Panc1 (cell line): Measurements from ENCODE around the gene POC5. TPM values are rescaled to one million over a fixed set of nuclear protein-coding genes. Genes with fewer than 3 reads are reported as not detected.

Source experiments
- ATAC-seq: fragments of 200-7000 bp; cut with Tn5 transposase; 2 replicates; pipeline ENCODE4 v1.9.1; 2020; ENCODE audit warnings: mild to moderate bottlenecking, moderate library complexity
- BruUV-seq: library from RNA; stranded (reverse); fragments of 400-500 nt; replicated peaks from 2 replicates; lab custom pipeline; 2021; lab: Mats Ljungman, UMichigan
- CTCF ChIA-PET: fragments of 300-600 bp; sonication (Branson Sonifier 250); formaldehyde crosslinking; loops from one replicate; lab custom pipeline; 2022; ENCODE audit warnings: antibody characterized with exemption; lab: Charles Lee
- POLR2A ChIA-PET: fragments of 300-600 bp; sonication (Branson Sonifier 250); formaldehyde crosslinking; loops from one replicate; lab custom pipeline; 2022; ENCODE audit warnings: antibody characterized with exemption; lab: Charles Lee
- DNase-seq: peaks from one replicate; pipeline ENCODE4 v3.0.0-alpha.2; 2010; ENCODE audit warnings: low read depth, low spot score
- H3K27ac ChIP-seq: 2 replicates; pipeline ENCODE4 v1.5.1; 2011; ENCODE audit warnings: mild to moderate bottlenecking, low read length, inconsistent platforms
- H3K27me3 ChIP-seq: fragments of 200-500 bp; sonication (Bioruptor generic); 2 replicates; pipeline ENCODE4 v1.6.0; 2014; ENCODE audit warnings: low read length, inconsistent platforms; ENCODE audit not compliant: control insufficient read depth, insufficient read depth
- H3K36me3 ChIP-seq: fragments of 200-500 bp; sonication (Bioruptor generic); 2 replicates; pipeline ENCODE4 v1.5.1; 2014; ENCODE audit warnings: inconsistent platforms, mild to moderate bottlenecking, low read length, moderate library complexity; ENCODE audit not compliant: control insufficient read depth, insufficient read depth
- H3K4me1 ChIP-seq: 2 replicates; pipeline ENCODE4 v1.5.1; 2011; ENCODE audit warnings: inconsistent platforms, mild to moderate bottlenecking, low read length, moderate library complexity; ENCODE audit not compliant: control insufficient read depth, insufficient read depth
- H3K4me3 ChIP-seq, 2 experiments: 2 replicates each; pipeline ENCODE4 v1.5.1; 2011 to 2012; ENCODE audit warnings: low read depth in 2 of 2, low read length in 2 of 2, mild to moderate bottlenecking in 2 of 2, inconsistent platforms in 1 of 2, moderate library complexity in 1 of 2
- H3K9me3 ChIP-seq: fragments of 200-500 bp; sonication (Bioruptor generic); 2 replicates; pipeline ENCODE4 v1.5.1; 2014; ENCODE audit warnings: low read depth, mild to moderate bottlenecking, inconsistent platforms, low read length, moderate library complexity; ENCODE audit not compliant: control insufficient read depth, insufficient read depth
- POLR2AphosphoS5 ChIP-seq: IDR thresholded peaks from 2 replicates; pipeline ENCODE4 v1.6.1; 2012; ENCODE audit warnings: mild to moderate bottlenecking, low read depth, low read length, moderate library complexity
- SIN3A ChIP-seq: IDR thresholded peaks from 2 replicates; pipeline ENCODE4 v1.6.1; 2012; ENCODE audit warnings: low read depth, mild to moderate bottlenecking, low read length, moderate library complexity, borderline replicate concordance; ENCODE audit not compliant: insufficient read depth
- TCF7L2 ChIP-seq: IDR thresholded peaks from 2 replicates; pipeline ENCODE4 v1.6.1; 2011; ENCODE audit warnings: mild to moderate bottlenecking, low read depth, low read length, inconsistent platforms
- in situ Hi-C: cut with HindIII; loops from 2 replicates; pipeline ENCODE4 v1.10.0; 2016; ENCODE audit warnings: low sequenced_read_pairs, low pct_unique_long_range_greater_than_20kb
- intact Hi-C: fragments of 100-400 bp; cut with micrococcal nuclease; formaldehyde crosslinking; loops from one replicate; pipeline ENCODE4 v1.10.0; 2022; ENCODE audit not compliant: unreplicated experiment
- total RNA-seq: library from RNA; stranded (reverse); gene quantifications from one replicate; pipeline ENCODE4 v1.2.1, GENCODE V29; 2021; ENCODE audit not compliant: unreplicated experiment
- TF ChIP-seq, protein P1 (sequence below): fragments of 450-650 bp; IDR thresholded peaks from 2 replicates; pipeline ENCODE4 v1.5.1; 2017; ENCODE audit warnings: mild to moderate bottlenecking
- TF ChIP-seq, protein P2 (sequence below), 2 experiments: IDR thresholded peaks; 2 replicates each; pipeline ENCODE4 v1.6.1; 2011 to 2012; ENCODE audit warnings: low read depth in 2 of 2, control low read depth in 1 of 2, low read length in 1 of 2, mild to moderate bottlenecking in 1 of 2, moderate library complexity in 1 of 2; ENCODE audit not compliant: insufficient read depth in 1 of 2

The POC5 gene
- total RNA-seq, 1 experiment from 2014 or later: 19.7 TPM

- BruUV-seq: no TSS peak
- intact Hi-C loops: no loop called here
- ATAC-seq: no peak; the same call in 1 of the 2 replicates
Measured at GRCh38 chr5:75753182-75753581, 35.9 kb upstream of the POC5 start.

DNA sequence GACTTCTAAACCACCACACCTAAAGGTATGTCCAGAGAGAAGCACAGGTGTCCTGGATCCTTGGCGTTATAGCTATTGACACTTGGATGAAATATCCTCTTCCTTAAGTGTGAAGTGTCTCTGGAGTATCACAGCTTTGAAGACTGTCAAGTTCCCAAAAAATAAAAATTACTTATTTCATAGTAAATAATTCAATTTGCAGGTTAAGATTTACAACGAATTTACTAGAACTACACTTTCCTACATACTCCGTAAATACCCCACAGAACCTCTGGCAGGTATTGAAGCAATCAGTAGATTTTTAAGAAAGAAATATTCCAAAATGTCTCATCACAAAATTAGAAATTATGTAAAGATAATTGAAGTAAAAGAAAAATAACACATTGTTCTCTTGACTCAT is 27.1 kb upstream of the POC5 start:
- H3K4me1 ChIP-seq: no peaks in the 10 kb centered on the region
- peaks cover 10% of the 10 kb centered on the region; the same call in 1 of the 2 replicates for H3K27me3 ChIP-seq
- intact Hi-C loops: no loop called here
- CTCF ChIA-PET: no interaction called here
- H3K27ac ChIP-seq: no peak overlapping the region
- POLR2A ChIA-PET: no interaction called here
- DNase-seq (no peak), ATAC-seq (no peak)
- no peak overlapping the region for H3K4me3 ChIP-seq
- in situ Hi-C loops: no loop called here
- TF ChIP-seq SIN3A (no peak), TCF7L2 (no peak), POLR2AphosphoS5 (no peak)
- TF ChIP-seq, protein P1, sequence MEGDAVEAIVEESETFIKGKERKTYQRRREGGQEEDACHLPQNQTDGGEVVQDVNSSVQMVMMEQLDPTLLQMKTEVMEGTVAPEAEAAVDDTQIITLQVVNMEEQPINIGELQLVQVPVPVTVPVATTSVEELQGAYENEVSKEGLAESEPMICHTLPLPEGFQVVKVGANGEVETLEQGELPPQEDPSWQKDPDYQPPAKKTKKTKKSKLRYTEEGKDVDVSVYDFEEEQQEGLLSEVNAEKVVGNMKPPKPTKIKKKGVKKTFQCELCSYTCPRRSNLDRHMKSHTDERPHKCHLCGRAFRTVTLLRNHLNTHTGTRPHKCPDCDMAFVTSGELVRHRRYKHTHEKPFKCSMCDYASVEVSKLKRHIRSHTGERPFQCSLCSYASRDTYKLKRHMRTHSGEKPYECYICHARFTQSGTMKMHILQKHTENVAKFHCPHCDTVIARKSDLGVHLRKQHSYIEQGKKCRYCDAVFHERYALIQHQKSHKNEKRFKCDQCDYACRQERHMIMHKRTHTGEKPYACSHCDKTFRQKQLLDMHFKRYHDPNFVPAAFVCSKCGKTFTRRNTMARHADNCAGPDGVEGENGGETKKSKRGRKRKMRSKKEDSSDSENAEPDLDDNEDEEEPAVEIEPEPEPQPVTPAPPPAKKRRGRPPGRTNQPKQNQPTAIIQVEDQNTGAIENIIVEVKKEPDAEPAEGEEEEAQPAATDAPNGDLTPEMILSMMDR: no peak
- TF ChIP-seq, protein P2, sequence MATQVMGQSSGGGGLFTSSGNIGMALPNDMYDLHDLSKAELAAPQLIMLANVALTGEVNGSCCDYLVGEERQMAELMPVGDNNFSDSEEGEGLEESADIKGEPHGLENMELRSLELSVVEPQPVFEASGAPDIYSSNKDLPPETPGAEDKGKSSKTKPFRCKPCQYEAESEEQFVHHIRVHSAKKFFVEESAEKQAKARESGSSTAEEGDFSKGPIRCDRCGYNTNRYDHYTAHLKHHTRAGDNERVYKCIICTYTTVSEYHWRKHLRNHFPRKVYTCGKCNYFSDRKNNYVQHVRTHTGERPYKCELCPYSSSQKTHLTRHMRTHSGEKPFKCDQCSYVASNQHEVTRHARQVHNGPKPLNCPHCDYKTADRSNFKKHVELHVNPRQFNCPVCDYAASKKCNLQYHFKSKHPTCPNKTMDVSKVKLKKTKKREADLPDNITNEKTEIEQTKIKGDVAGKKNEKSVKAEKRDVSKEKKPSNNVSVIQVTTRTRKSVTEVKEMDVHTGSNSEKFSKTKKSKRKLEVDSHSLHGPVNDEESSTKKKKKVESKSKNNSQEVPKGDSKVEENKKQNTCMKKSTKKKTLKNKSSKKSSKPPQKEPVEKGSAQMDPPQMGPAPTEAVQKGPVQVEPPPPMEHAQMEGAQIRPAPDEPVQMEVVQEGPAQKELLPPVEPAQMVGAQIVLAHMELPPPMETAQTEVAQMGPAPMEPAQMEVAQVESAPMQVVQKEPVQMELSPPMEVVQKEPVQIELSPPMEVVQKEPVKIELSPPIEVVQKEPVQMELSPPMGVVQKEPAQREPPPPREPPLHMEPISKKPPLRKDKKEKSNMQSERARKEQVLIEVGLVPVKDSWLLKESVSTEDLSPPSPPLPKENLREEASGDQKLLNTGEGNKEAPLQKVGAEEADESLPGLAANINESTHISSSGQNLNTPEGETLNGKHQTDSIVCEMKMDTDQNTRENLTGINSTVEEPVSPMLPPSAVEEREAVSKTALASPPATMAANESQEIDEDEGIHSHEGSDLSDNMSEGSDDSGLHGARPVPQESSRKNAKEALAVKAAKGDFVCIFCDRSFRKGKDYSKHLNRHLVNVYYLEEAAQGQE (IDR thresholded peaks at IDR 0.05; ENCODE audit: insufficient read depth in 1 of 2, low read depth in 2 of 2, low read length in 1 of 2): no peak
- BruUV-seq: no TSS peak
- no peaks in the 10 kb centered on the region for H3K9me3 ChIP-seq
- H3K36me3 ChIP-seq: no peaks in the 10 kb centered on the region

More at GRCh38 chr5:75753182-75753581, 35.9 kb upstream of the POC5 start:
- no peaks in the 10 kb centered on the region for H3K36me3 ChIP-seq
- no peak overlapping the region for H3K27ac ChIP-seq
- no peaks in the 10 kb centered on the region for H3K4me1 ChIP-seq
- in situ Hi-C loops: no loop called here
- DNase-seq: no peak
- TF ChIP-seq, protein P2 (IDR thresholded peaks at IDR 0.05; ENCODE audit: insufficient read depth in 1 of 2, low read depth in 2 of 2, low read length in 1 of 2): no peak
- TF ChIP-seq, protein P1: no peak
- TF ChIP-seq POLR2AphosphoS5: no peak
- TF ChIP-seq TCF7L2: no peak
- no peak for TF ChIP-seq SIN3A
- POLR2A ChIA-PET: no interaction called here
- peaks cover 5% of the 10 kb centered on the region for H3K27me3 ChIP-seq
- CTCF ChIA-PET: no interaction called here
- H3K4me3 ChIP-seq: no peak overlapping the region
- no peaks in the 10 kb centered on the region for H3K9me3 ChIP-seq
